DMS 273 (cell line): Measurements from ENCODE around the gene UFM1.
"Not testable (repeated sequence)": the region's sequence is repeated elsewhere in the genome, so short reads cannot be mapped to it uniquely, and the experiment has no call there.

Experiments
- DNase-seq: peaks from one replicate; lab custom pipeline; 2025; ENCODE audit not compliant: unreplicated experiment; lab: John Stamatoyannopoulos, UW

UFM1 gene

GRCh38 chr13:38363746-38364145 is 14.1 kb downstream of the UFM1 start:
- DNase-seq, result not testable (repeated sequence)

GRCh38 chr13:38365661-38366060 is 16.0 kb downstream of the UFM1 start:
- DNase-seq, result no peak

- DNase-seq, result no peak
Observed at GRCh38 chr13:38366954-38367645, 17.4 kb downstream of the UFM1 start.

- DNase-seq, result no peak
Observed at GRCh38 chr13:38369058-38369457, 19.4 kb downstream of the UFM1 start.

- DNase-seq, result not testable (repeated sequence)
Observed at GRCh38 chr13:38370096-38370495, 20.4 kb downstream of the UFM1 start.

- no peak for DNase-seq
Observed at GRCh38 chr13:38372820-38373383, 23.3 kb downstream of the UFM1 start.

- DNase-seq, result no peak
Observed at GRCh38 chr13:38376546-38376945, 26.9 kb downstream of the UFM1 start.

- DNase-seq, result no peak
Observed at GRCh38 chr13:38381890-38382289, 32.2 kb downstream of the UFM1 start.

GRCh38 chr13:38382946-38383345 is 33.3 kb downstream of the UFM1 start:
- no peak for DNase-seq

- no peak for DNase-seq
Observed at GRCh38 chr13:38384171-38384570, 34.5 kb downstream of the UFM1 start.

GRCh38 chr13:38385153-38385891 is 35.7 kb downstream of the UFM1 start:
- DNase-seq, result no peak

- DNase-seq, result no peak
Observed at GRCh38 chr13:38386421-38386820, 36.8 kb downstream of the UFM1 start.

- no peak for DNase-seq
Observed at GRCh38 chr13:38391341-38391740, 41.7 kb downstream of the UFM1 start.

GRCh38 chr13:38394777-38395496 is 45.3 kb downstream of the UFM1 start:
- no peak for DNase-seq

- no peak for DNase-seq
Observed at GRCh38 chr13:38395497-38395788, 45.8 kb downstream of the UFM1 start.

- no peak for DNase-seq
Observed at GRCh38 chr13:38398711-38399493, 49.3 kb downstream of the UFM1 start.

GRCh38 chr13:38399535-38399934 is 49.9 kb downstream of the UFM1 start:
- no peak for DNase-seq

GRCh38 chr13:38401276-38401675 is 51.6 kb downstream of the UFM1 start:
- no peak for DNase-seq

- no peak for DNase-seq
Observed at GRCh38 chr13:38405216-38405615, 55.6 kb downstream of the UFM1 start.

GRCh38 chr13:38409771-38410170 is 60.1 kb downstream of the UFM1 start:
- DNase-seq, result no peak

GRCh38 chr13:38412266-38412665 is 62.6 kb downstream of the UFM1 start:
- DNase-seq, result no peak
